Cardiac muscle cell (in vitro differentiated cells and primary cell): Measurements from ENCODE around the gene CKM. TPM values are rescaled to one million over a fixed set of nuclear protein-coding genes. Genes with fewer than 3 reads are reported as not detected.
"Not testable (repeated sequence)": the region's sequence is repeated elsewhere in the genome, so short reads cannot be mapped to it uniquely, and the experiment has no call there.

Experiments used
- DNase-seq, 2 donors: peaks; one replicate each; pipeline versions ENCODE4 v3.0.0 to v3.0.0-alpha.2; 2010 to 2017; ENCODE audit warnings: low read depth in 1 of 2, low spot score in 1 of 2
- H3K27ac ChIP-seq: fragments of 200-600 bp; sonication (generic); 2 replicates; pipeline ENCODE4 v1.5.1; 2016
- H3K27me3 ChIP-seq: fragments of 200-600 bp; sonication (generic); 2 replicates; pipeline ENCODE4 v1.6.0; 2016; ENCODE audit warnings: control low read depth
- H3K36me3 ChIP-seq: fragments of 200-600 bp; sonication (generic); 2 replicates; pipeline ENCODE4 v1.5.1; 2016; ENCODE audit warnings: control low read depth
- H3K4me1 ChIP-seq: fragments of 200-600 bp; sonication (generic); 2 replicates; pipeline ENCODE4 v1.8.1; 2017; ENCODE audit warnings: low read depth, mild to moderate bottlenecking, mixed run types
- H3K4me3 ChIP-seq: fragments of 200-600 bp; sonication (generic); 2 replicates; pipeline ENCODE4 v1.5.1; 2016; ENCODE audit warnings: mild to moderate bottlenecking
- H3K9me3 ChIP-seq: fragments of 200-600 bp; sonication (generic); 2 replicates; pipeline ENCODE4 v1.5.1; 2017; ENCODE audit warnings: low read depth, mild to moderate bottlenecking, control low read depth
- polyA plus RNA-seq: library from polyadenylated mRNA; unstranded; fragments of >200 nt; fragmentation: Nextera tagmentation; extraction: Ambion mirVana; gene quantifications from 2 replicates; pipeline ENCODE4 v1.2.1, GENCODE V29; 2016
- total RNA-seq: library from RNA; depleted of rRNA; stranded (reverse); fragments of >200 nt; gene quantifications from 2 replicates; pipeline ENCODE4 v1.2.3, GENCODE V29; 2016
- TF ChIP-seq, protein P1 (sequence below): IDR thresholded peaks from 2 replicates; pipeline ENCODE4 v1.5.1; 2012; ENCODE audit warnings: low read depth, mild to moderate bottlenecking, low read length

Gene CKM
- total and polyA plus RNA-seq, 2 experiments from 2014 or later: 406 to 529 TPM

DNA sequence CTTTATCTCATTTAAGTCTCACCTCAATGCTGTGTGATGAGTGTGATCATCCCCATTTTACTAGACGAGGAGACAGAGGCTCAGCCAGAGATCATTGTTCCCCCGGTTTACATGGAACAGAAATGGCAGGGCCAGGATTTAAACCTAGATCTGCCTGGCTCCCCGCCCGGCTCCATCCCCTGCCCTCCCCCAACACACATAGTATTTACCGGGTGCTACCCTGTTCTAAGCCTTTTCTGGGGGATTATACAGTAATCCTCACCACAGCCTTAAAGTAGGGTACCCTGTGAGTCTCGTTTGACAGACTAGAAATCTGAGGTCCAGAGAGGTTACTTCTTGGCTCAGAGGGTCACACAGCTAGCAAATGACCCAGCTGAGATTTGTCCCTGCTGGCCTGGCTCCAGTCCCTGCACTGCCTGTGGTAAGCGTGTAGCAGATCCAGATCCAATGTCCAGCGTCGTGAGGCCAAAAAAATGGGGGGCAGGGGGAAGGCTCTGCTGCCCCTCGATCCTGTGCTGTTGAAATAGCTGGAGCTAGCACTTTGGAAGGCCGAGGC, 14.1 kb upstream of the CKM start:
- Histone ChIP-seq H3K27ac (no peak overlapping the region), H3K4me3 (no peak overlapping the region), H3K9me3 (no peaks in the 10 kb centered on the region), H3K4me1 (no peaks in the 10 kb centered on the region), H3K27me3 (peaks cover 27% of the 10 kb centered on the region), H3K36me3 (no peaks in the 10 kb centered on the region)
- no peak for DNase-seq
- TF ChIP-seq, protein P1, sequence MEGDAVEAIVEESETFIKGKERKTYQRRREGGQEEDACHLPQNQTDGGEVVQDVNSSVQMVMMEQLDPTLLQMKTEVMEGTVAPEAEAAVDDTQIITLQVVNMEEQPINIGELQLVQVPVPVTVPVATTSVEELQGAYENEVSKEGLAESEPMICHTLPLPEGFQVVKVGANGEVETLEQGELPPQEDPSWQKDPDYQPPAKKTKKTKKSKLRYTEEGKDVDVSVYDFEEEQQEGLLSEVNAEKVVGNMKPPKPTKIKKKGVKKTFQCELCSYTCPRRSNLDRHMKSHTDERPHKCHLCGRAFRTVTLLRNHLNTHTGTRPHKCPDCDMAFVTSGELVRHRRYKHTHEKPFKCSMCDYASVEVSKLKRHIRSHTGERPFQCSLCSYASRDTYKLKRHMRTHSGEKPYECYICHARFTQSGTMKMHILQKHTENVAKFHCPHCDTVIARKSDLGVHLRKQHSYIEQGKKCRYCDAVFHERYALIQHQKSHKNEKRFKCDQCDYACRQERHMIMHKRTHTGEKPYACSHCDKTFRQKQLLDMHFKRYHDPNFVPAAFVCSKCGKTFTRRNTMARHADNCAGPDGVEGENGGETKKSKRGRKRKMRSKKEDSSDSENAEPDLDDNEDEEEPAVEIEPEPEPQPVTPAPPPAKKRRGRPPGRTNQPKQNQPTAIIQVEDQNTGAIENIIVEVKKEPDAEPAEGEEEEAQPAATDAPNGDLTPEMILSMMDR: no peak

DNA sequence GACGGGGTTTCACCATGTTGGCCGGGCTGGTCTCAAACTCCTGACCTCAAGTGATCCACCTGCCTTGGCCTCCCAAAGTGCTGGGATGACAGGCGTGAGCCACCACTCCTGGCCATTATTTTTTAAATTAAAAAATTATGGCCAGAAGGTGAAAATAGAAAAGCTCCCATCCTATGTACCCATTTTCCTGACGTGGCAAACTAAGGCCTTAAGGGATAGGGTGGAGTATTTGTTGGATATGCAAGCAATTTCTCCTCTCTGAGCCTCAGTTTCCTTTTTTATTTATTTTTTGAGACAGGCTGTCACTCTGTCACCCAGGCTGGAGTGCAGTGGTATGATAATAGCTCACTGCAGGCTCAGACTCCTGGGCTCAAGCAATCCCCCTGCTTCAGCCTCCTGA, 12.2 kb upstream of the CKM start:
- H3K27me3 ChIP-seq, H3K9me3 ChIP-seq, H3K4me3 ChIP-seq, H3K36me3 ChIP-seq, DNase-seq, H3K4me1 ChIP-seq, H3K27ac ChIP-seq: not testable (repeated sequence)

DNA sequence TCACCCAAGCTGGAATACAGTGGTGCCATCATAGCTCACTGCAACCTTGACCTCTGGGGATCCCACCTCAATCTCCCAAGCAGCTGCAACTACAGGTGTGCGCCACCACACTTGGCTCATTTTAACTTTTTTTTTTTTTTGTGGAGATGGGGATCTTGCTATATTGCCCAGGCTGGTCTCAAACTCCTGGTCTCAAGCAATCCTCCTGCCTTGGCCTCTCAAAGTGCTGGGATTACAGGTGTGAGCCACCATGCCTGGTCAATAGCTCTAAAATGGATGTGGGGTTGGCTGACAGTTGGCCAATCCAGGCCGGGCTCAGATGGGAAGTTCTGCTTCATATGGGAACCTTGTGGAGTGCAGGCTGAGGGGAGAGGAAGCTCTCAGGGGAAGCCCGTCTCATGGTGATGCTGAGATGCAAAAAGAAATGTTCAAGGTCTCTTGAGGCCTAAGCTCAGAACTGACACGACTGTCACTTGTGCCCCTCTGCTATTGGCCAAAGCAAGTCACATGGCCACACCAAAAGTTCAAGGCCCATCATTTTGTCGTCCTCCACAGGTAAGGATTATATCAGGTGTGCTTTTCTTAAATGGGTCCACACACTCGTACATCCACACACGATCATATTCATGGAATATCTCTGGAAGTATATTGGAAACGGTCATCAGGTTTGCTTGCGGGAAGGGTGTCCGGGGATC, 11.1 kb upstream of the CKM start:
- Histone ChIP-seq H3K9me3 (no peaks in the 10 kb centered on the region), H3K27ac (no peak overlapping the region), H3K4me3 (no peak overlapping the region), H3K36me3 (no peaks in the 10 kb centered on the region), H3K27me3 (no peaks in the 10 kb centered on the region), H3K4me1 (no peaks in the 10 kb centered on the region)
- TF ChIP-seq, protein P1: no peak
- DNase-seq: no peak

DNA sequence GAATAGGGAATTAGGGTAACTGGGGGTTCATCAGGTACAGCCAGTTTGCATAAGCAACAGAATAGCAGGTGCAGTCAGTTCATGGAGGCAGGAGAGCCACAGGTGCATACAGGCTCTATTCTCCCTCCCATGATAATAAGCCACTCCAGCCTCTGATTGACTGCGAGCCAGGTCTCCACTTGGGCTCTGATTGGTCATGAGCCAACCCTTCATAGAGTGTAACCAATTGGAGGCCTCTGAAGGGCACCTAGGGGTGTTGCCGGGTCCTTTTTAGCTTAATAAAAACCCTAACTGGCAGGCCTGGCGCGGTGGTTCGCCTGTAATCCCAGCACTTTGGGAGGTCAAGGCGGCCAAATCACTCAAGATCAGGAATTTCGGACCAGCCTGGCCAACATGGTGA, 8.7 kb upstream of the CKM start:
- H3K9me3 ChIP-seq: no peaks in the 10 kb centered on the region
- H3K36me3 ChIP-seq: no peaks in the 10 kb centered on the region
- TF ChIP-seq, protein P1: no peak
- H3K4me1 ChIP-seq: no peaks in the 10 kb centered on the region
- H3K4me3 ChIP-seq: no peak overlapping the region
- no peak overlapping the region for H3K27ac ChIP-seq
- DNase-seq: no peak
- no peaks in the 10 kb centered on the region for H3K27me3 ChIP-seq

DNA sequence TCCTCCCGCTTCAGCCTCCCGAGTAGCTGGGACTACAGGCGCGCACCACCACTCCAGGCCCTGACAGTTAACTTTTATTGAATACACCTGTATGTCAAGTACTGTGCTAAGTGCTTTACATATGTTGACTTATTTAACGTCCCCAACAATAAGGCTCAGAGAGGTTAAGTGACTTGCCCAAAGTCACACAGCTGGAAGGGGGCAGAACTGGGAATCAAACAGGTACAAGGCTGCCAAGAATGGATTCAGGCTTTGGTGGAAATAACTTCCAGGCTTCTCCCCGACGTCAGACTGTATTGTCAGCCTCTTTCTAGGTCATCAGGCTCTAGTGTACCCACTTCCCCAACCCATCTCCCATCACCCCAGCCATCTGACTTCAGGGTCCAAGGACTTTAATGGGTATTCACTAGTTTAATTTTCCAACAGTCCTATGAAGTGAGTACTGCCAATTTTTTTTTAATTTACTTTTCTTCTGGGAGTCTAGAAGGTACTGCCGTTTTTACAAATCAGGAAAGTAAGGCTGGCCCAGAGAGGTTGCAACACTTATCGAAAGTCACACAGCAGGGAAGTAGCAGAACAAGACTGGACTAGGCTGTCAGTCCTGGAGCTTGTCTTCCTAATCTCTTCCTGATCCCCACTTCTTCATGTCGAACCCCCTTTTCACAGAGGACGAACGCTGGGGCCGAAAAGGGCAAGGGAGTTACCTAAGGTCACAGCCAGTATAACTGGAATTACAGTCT, 4.9 kb upstream of the CKM start:
- Histone ChIP-seq H3K27ac (no peak overlapping the region), H3K9me3 (no peaks in the 10 kb centered on the region), H3K4me3 (no peak overlapping the region), H3K36me3 (no peaks in the 10 kb centered on the region), H3K27me3 (no peaks in the 10 kb centered on the region), H3K4me1 (peaks cover 21% of the 10 kb centered on the region)
- TF ChIP-seq, protein P1: no peak
- DNase-seq: no peak

DNA sequence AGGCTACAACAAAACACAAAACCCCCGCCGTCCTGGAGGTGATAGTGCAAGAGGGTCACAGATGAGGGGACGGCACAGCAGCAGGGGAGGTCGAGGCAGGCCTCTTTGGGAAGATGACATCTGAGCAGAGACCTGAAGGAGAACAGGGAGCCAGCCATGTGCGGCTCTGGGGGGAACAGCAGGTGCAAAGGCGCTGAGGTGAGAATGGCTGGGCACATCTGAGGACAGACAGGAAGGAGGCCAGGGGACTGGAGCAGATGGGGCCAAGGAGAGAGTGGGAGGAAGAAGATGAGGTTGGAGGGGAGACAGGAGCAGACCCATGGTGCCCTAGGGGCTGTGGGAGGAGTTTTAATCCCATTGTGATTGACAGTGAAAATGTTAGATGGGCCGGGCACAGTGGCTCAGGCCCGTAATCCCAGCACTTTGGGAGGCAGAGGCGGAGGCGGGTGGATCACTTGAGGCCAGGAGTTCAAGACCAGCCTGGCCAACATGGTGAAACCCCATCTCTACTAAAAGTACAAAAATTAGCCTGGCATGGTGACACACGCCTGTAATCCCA, 1.8 kb upstream of the CKM start:
- Histone ChIP-seq H3K4me1 (peaks cover 35% of the 10 kb centered on the region), H3K4me3 (peak overlapping the region; percentile 30), H3K27ac (peak overlapping the region; percentile 99), H3K9me3 (no peaks in the 10 kb centered on the region), H3K27me3 (no peaks in the 10 kb centered on the region), H3K36me3 (no peaks in the 10 kb centered on the region)
- TF ChIP-seq, protein P1: no peak
- no peak for DNase-seq
